Measurements from ENCODE around the gene SH3TC1.

The SH3TC1 gene

DNA sequence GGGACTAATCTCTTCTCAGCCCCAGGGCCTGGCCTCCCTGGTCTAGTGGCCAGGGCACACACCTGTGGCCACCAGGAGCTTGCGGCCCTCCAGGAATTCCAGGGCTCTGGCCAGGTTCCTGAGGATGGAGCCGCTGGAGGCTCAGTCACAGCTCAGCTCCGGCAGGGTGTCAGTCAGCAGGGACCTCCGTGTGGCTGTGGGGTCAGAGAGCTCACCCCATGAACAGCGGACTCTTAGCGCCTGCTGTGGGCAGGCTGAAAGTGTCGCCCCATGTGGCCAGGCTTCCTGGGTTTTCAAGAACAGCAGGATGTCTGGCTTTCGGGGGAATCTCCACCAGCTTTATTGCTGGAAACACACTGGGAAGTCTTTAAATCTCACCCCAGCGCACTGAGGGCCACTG lies 19.3 kb upstream of the SH3TC1 start:
- in situ Hi-C loops (cut with MboI; ENCODE audit: low sequenced_read_pairs) = loop anchor here (10.0 kb wide), 1 partner anchor 225 kb away; no protein-coding TSS in a partner anchor

GRCh38 chr4:8180310-8181093 lies 18.6 kb upstream of the SH3TC1 start:
- in situ Hi-C loops (cut with MboI; ENCODE audit: low sequenced_read_pairs) = no loop called here

DNA sequence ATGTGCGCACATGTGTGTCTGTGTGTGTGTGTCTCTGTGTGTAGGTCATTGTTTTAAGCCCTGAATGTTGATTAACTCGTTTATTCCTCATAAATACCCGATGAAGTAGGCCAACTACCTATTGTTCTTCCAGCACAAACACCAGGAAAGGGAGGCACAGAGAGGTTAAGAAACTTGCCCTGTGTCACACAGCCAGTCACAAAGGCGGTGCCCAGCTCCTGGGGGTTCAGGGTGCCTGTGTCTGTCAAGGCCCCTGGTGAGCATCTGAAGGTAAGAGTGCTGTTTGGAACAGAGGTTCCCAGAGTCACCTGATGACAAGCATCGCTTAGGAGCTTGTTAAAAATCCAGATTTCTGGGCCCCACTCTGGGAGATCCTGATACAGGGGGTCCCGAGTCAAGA lies 18.0 kb upstream of the SH3TC1 start:
- in situ Hi-C loops (cut with MboI; ENCODE audit: low sequenced_read_pairs) = no loop called here

- in situ Hi-C loops (cut with MboI; ENCODE audit: low sequenced_read_pairs) = no loop called here
These were observed 17.2 kb upstream of the SH3TC1 start for GRCh38 chr4:8181844-8182243.

GRCh38 chr4:8182294-8182693 lies 16.8 kb upstream of the SH3TC1 start:
- in situ Hi-C loops (cut with MboI; ENCODE audit: low sequenced_read_pairs) = no loop called here

- in situ Hi-C loops (cut with MboI; ENCODE audit: low sequenced_read_pairs) = no loop called here
These were observed 16.0 kb upstream of the SH3TC1 start for GRCh38 chr4:8182858-8183725.

- in situ Hi-C loops (cut with MboI; ENCODE audit: low sequenced_read_pairs) = no loop called here
These were observed 15.0 kb upstream of the SH3TC1 start for GRCh38 chr4:8184061-8184460.

- in situ Hi-C loops (cut with MboI; ENCODE audit: low sequenced_read_pairs) = no loop called here
These were observed 13.8 kb upstream of the SH3TC1 start for GRCh38 chr4:8185295-8185694.

DNA sequence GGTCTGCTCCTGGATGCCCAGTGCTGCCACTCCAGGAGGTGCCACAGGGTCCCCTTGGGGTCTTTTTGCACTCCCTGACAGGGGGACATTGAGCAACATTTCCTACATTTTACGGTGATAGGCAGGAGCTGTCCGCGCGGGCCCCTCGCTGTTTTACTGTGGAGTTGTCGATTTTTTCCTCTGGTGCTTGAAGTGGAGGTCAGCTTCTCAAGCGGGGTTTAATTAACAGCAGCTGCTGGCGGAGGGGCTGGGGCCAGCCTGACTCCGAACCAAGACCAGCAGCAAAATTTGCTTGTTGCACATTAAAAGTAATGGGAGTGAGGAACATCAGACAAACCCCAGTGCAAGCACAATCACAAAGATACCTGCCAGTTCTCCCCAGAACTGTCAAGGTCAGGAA lies 13.2 kb upstream of the SH3TC1 start:
- in situ Hi-C loops (cut with MboI; ENCODE audit: low sequenced_read_pairs) = no loop called here

- in situ Hi-C loops (cut with MboI; ENCODE audit: low sequenced_read_pairs) = no loop called here
These were observed 11.0 kb upstream of the SH3TC1 start for GRCh38 chr4:8188085-8188484.

GRCh38 chr4:8188743-8189550 lies 10.1 kb upstream of the SH3TC1 start:
- in situ Hi-C loops (cut with MboI; ENCODE audit: low sequenced_read_pairs) = no loop called here

DNA sequence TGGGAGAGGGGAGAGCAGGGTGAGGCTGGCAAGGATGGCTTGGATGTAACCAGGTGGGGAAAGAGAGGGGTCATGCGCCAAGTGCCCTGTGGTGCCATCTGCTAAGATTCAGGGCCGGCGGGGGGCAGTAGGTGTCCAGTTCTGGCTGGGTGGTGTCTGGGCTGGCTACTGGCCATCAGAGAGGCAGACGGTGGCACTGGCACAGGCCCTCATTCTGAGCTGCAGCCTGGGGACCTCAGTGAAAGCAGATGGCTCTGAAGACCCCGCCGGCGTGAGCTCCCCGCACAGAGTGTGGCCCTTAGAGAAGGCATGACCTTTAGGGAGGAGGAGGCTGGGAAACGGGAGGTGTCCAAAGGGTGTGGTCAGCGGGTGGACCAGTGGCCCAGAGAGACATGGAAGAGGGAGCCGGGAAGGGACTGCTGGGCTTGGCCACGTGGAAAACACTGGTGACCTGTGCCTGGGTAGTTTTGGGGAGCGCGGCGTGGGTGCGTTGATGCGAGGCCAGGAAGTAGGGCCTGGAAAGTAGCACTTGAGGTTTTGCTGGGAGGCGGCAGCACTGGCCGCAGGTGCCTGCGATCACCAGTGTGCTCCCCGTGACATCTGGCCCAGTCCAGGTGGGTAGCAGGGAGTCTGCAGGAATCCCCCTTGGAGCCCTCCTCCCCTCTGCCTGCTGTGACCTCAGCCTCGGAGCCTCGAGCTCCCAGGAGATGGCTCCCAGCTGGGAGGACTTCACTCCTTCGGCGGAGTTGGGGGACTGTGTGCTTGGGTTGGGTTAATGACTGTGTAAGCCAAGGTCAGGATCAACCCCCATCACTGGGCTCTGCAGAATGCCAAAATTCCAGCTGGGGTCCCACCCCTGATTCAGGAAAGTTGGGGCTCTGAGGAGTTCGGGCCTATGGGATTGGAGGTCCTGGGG lies 9.3 kb upstream of the SH3TC1 start:
- in situ Hi-C loops (cut with MboI; ENCODE audit: low sequenced_read_pairs) = no loop called here

- in situ Hi-C loops (cut with MboI; ENCODE audit: low sequenced_read_pairs) = no loop called here
These were observed 7.8 kb upstream of the SH3TC1 start for GRCh38 chr4:8191136-8191747.

DNA sequence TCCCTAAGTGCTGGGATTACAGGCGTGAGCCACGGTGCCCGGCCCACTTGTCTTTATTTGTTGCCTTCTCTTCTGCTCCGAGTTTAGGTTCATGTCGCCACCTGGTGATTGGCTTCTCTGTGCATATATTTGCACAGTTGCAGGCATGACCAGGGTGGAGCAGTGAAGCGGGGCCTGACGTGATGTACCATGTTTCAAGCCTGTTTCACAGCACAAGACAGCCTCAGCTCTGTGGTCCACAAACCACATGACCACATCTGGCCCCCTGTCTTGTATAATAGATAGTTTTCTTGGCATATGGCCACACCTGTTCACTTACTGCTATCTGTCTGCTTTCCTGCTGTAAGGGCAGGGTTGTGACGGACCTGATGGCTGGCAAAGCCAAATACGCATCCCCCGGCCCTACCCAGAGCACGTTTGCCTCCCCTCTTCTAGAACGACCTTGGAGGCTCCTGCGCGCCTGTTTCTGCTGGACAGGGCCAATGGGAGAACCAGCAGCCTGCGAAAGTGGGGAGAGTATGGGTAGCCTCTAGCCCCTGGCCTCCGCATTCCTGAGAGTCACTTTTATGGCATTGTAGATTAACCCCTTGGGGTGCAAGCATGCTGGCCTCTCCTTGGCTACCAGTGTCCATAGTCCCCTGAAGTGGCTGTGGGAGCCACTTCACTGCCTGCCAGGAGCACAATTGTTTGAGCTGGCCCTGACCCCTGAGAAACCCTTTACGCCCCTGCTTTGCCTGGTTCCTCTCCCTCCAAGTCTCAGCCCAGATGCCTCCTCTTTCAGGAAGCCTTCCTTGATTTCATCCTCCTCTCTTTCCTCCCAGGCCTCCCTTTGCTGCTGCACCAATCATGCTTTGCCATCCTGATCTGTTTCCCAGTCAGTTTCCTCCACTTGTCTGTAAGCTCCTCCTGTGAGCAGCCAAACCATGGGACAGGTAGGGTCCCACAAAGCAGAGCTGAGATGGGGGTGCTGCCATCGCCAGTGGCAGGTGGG lies 6.0 kb upstream of the SH3TC1 start:
- in situ Hi-C loops (cut with MboI; ENCODE audit: low sequenced_read_pairs) = no loop called here

DNA sequence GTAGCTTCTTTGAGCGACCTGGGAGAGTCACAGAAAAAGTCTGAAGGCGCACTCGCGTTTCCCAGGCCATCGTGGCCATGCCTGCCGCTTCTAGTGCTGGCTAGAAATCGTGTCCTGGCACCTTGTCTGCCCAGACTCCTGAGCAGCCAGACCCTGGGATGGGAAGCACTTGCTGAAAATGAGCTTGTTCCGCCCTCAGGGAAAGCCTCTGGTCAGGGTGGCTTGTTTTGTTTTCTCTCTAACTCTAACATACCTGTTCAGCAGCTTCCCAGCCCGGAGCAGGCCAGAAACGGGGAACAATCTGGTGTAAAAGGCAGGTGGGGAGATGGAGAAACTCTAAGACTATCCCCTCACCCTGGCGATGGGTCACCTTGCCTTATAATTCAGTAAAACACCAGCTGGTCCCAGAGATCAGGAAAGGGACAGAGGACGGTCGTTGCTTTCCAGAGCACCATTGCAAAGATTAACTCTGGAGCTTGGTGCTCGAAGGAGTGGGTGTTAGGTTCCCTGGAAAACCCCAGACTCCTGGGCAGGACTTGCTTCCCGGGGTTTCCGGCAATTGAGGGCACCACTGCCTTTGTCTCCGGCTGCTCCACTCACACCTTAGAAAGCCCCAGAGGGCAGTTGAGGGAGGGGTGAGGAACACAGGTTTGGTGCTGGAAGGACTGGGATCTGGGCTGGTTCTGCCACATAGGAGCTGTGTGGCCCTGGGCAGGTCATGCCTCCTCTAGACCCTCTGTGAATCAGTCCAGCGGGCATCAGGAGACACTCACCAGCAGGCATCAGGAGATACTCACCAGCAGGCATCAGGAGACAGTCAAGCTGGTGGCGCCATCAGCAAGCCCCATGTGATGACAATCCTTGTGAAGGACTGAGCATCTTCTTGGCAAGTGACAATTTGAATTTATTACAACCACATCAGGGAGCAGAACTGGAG lies 4.5 kb upstream of the SH3TC1 start:
- in situ Hi-C loops (cut with MboI; ENCODE audit: low sequenced_read_pairs) = no loop called here

DNA sequence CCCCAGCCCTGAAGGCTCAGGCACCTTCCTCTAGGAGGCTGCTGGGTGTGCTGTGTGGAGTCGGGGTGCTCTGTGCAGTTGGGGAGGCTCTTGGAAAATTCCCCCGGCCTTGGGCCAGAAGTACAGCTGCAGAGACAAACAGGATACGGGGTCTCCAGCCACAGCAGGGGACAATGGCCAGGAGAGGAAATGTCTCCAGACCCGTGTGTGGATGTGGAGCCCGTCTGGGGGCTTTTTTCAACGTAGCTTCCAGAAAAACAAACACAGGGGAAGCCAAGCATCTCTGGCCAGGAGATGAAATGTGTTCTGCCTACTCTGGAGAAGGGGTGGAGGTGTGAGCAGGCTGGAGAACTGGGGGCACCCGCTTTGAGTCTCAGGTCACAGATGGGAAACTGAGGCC lies 3.7 kb upstream of the SH3TC1 start:
- in situ Hi-C loops (cut with MboI; ENCODE audit: low sequenced_read_pairs) = no loop called here

GRCh38 chr4:8195841-8196458 lies 3.1 kb upstream of the SH3TC1 start:
- in situ Hi-C loops (cut with MboI; ENCODE audit: low sequenced_read_pairs) = no loop called here
